Measurements from ENCODE around the gene GMCL1.

DNA sequence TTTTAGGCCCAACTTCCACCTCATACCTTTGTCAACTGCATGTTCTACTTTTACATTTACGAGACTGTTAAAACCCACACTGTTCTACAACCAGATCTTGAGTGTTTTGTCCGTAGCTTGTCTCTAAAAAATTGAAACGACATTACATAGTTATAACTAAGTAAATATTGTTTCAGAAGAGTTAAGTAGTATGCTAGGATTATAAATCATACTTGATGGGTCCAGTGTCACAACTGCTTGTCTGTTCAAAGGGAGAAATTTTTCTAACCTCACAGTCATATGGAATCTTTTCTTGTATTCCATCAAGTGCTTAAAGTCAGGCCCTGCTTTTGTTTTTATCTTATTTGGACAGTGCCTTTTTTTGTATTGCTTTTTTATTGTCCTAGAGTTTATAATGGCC, 4.3 kb downstream of the GMCL1 start:
- TF ChIP-seq EZH2 (IDR thresholded peaks at IDR 0.05; ENCODE audit: low read depth, unreplicated experiment) (no peak), POLR2AphosphoS5 (IDR thresholded peaks at IDR 0.05; ENCODE audit: low read depth) (no peak), JUNB (IDR thresholded peaks at IDR 0.05; ENCODE audit: unreplicated experiment) (no peak), ZNF114 (CRISPR knock-in tag; IDR thresholded peaks at IDR 0.05) (no peak), CREB1 (CRISPR knock-in tag; IDR thresholded peaks at IDR 0.05; ENCODE audit: low read depth) (no peak), EZH2phosphoT487 (IDR thresholded peaks at IDR 0.05; ENCODE audit: unreplicated experiment) (no peak), STAT1 (IDR thresholded peaks at IDR 0.05; ENCODE audit: unreplicated experiment) (no peak)
- TF ChIP-seq, protein P1, sequence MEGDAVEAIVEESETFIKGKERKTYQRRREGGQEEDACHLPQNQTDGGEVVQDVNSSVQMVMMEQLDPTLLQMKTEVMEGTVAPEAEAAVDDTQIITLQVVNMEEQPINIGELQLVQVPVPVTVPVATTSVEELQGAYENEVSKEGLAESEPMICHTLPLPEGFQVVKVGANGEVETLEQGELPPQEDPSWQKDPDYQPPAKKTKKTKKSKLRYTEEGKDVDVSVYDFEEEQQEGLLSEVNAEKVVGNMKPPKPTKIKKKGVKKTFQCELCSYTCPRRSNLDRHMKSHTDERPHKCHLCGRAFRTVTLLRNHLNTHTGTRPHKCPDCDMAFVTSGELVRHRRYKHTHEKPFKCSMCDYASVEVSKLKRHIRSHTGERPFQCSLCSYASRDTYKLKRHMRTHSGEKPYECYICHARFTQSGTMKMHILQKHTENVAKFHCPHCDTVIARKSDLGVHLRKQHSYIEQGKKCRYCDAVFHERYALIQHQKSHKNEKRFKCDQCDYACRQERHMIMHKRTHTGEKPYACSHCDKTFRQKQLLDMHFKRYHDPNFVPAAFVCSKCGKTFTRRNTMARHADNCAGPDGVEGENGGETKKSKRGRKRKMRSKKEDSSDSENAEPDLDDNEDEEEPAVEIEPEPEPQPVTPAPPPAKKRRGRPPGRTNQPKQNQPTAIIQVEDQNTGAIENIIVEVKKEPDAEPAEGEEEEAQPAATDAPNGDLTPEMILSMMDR (conservative IDR thresholded peaks at IDR 0.05; ENCODE audit: low read depth in 2 of 2), result no peak
- TF ChIP-seq, protein P2, sequence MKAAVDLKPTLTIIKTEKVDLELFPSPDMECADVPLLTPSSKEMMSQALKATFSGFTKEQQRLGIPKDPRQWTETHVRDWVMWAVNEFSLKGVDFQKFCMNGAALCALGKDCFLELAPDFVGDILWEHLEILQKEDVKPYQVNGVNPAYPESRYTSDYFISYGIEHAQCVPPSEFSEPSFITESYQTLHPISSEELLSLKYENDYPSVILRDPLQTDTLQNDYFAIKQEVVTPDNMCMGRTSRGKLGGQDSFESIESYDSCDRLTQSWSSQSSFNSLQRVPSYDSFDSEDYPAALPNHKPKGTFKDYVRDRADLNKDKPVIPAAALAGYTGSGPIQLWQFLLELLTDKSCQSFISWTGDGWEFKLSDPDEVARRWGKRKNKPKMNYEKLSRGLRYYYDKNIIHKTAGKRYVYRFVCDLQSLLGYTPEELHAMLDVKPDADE (IDR thresholded peaks at IDR 0.05), result no peak
- TF ChIP-seq, protein P3, sequence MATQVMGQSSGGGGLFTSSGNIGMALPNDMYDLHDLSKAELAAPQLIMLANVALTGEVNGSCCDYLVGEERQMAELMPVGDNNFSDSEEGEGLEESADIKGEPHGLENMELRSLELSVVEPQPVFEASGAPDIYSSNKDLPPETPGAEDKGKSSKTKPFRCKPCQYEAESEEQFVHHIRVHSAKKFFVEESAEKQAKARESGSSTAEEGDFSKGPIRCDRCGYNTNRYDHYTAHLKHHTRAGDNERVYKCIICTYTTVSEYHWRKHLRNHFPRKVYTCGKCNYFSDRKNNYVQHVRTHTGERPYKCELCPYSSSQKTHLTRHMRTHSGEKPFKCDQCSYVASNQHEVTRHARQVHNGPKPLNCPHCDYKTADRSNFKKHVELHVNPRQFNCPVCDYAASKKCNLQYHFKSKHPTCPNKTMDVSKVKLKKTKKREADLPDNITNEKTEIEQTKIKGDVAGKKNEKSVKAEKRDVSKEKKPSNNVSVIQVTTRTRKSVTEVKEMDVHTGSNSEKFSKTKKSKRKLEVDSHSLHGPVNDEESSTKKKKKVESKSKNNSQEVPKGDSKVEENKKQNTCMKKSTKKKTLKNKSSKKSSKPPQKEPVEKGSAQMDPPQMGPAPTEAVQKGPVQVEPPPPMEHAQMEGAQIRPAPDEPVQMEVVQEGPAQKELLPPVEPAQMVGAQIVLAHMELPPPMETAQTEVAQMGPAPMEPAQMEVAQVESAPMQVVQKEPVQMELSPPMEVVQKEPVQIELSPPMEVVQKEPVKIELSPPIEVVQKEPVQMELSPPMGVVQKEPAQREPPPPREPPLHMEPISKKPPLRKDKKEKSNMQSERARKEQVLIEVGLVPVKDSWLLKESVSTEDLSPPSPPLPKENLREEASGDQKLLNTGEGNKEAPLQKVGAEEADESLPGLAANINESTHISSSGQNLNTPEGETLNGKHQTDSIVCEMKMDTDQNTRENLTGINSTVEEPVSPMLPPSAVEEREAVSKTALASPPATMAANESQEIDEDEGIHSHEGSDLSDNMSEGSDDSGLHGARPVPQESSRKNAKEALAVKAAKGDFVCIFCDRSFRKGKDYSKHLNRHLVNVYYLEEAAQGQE (IDR thresholded peaks at IDR 0.05; ENCODE audit: unreplicated experiment), result no peak
- TF ChIP-seq, protein P4, sequence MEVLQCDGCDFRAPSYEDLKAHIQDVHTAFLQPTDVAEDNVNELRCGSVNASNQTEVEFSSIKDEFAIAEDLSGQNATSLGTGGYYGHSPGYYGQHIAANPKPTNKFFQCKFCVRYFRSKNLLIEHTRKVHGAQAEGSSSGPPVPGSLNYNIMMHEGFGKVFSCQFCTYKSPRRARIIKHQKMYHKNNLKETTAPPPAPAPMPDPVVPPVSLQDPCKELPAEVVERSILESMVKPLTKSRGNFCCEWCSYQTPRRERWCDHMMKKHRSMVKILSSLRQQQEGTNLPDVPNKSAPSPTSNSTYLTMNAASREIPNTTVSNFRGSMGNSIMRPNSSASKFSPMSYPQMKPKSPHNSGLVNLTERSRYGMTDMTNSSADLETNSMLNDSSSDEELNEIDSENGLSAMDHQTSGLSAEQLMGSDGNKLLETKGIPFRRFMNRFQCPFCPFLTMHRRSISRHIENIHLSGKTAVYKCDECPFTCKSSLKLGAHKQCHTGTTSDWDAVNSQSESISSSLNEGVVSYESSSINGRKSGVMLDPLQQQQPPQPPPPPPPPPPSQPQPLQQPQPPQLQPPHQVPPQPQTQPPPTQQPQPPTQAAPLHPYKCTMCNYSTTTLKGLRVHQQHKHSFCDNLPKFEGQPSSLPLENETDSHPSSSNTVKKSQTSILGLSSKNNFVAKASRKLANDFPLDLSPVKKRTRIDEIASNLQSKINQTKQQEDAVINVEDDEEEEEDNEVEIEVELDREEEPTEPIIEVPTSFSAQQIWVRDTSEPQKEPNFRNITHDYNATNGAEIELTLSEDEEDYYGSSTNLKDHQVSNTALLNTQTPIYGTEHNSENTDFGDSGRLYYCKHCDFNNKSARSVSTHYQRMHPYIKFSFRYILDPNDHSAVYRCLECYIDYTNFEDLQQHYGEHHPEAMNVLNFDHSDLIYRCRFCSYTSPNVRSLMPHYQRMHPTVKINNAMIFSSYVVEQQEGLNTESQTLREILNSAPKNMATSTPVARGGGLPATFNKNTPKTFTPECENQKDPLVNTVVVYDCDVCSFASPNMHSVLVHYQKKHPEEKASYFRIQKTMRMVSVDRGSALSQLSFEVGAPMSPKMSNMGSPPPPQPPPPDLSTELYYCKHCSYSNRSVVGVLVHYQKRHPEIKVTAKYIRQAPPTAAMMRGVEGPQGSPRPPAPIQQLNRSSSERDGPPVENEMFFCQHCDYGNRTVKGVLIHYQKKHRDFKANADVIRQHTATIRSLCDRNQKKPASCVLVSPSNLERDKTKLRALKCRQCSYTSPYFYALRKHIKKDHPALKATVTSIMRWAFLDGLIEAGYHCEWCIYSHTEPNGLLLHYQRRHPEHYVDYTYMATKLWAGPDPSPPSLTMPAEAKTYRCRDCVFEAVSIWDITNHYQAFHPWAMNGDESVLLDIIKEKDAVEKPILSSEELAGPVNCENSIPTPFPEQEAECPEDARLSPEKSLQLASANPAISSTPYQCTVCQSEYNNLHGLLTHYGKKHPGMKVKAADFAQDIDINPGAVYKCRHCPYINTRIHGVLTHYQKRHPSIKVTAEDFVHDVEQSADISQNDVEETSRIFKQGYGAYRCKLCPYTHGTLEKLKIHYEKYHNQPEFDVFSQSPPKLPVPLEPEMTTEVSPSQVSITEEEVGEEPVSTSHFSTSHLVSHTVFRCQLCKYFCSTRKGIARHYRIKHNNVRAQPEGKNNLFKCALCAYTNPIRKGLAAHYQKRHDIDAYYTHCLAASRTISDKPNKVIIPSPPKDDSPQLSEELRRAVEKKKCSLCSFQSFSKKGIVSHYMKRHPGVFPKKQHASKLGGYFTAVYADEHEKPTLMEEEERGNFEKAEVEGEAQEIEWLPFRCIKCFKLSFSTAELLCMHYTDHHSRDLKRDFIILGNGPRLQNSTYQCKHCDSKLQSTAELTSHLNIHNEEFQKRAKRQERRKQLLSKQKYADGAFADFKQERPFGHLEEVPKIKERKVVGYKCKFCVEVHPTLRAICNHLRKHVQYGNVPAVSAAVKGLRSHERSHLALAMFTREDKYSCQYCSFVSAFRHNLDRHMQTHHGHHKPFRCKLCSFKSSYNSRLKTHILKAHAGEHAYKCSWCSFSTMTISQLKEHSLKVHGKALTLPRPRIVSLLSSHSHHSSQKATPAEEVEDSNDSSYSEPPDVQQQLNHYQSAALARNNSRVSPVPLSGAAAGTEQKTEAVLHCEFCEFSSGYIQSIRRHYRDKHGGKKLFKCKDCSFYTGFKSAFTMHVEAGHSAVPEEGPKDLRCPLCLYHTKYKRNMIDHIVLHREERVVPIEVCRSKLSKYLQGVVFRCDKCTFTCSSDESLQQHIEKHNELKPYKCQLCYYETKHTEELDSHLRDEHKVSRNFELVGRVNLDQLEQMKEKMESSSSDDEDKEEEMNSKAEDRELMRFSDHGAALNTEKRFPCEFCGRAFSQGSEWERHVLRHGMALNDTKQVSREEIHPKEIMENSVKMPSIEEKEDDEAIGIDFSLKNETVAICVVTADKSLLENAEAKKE (CRISPR knock-in tag; IDR thresholded peaks at IDR 0.05), result no peak

All from GM23338 (cell line).